ENCODE measurements around the gene HRCT1. TPM values are rescaled to one million over a fixed set of nuclear protein-coding genes. Genes with fewer than 3 reads are reported as not detected.
"Not testable (repeated sequence)": the region's sequence is repeated elsewhere in the genome, so short reads cannot be mapped to it uniquely, and the experiment has no call there.

Gene HRCT1
- total RNA-seq, 4 donors from 2014 or later = 4.0 to 32.7 (median 17.0) TPM

DNA sequence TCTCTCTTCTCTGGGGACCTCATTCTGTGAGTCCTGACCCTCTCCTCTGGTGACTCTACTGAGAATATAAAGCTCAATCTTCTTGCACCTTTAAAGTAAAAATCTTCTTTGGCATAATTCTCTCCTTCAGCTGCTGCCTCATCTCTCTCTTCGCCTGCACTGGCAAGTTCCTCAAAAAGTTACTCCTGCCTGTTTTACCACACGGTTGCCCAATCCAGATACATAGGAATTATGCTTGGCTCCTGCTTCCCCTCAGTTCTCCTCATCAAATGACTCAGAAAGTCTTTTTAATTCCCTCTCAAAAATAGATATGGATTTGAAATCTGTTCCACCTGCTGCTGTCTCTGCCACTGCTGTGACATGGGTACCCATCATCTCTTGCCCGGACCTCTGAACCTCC is 14.4 kb upstream of the HRCT1 start:
- H3K4me3 ChIP-seq = no peak overlapping the region
- ATAC-seq = no peak
- TF ChIP-seq POLR2A (IDR thresholded peaks at IDR 0.05) = no peak
- no peak for TF ChIP-seq EP300 (IDR thresholded peaks at IDR 0.05)
- TF ChIP-seq, protein P1, sequence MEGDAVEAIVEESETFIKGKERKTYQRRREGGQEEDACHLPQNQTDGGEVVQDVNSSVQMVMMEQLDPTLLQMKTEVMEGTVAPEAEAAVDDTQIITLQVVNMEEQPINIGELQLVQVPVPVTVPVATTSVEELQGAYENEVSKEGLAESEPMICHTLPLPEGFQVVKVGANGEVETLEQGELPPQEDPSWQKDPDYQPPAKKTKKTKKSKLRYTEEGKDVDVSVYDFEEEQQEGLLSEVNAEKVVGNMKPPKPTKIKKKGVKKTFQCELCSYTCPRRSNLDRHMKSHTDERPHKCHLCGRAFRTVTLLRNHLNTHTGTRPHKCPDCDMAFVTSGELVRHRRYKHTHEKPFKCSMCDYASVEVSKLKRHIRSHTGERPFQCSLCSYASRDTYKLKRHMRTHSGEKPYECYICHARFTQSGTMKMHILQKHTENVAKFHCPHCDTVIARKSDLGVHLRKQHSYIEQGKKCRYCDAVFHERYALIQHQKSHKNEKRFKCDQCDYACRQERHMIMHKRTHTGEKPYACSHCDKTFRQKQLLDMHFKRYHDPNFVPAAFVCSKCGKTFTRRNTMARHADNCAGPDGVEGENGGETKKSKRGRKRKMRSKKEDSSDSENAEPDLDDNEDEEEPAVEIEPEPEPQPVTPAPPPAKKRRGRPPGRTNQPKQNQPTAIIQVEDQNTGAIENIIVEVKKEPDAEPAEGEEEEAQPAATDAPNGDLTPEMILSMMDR (IDR thresholded peaks at IDR 0.05) = no peak
- TF ChIP-seq POLR2AphosphoS5 (IDR thresholded peaks at IDR 0.05) = no peak
- WGBS, 2 donors (ENCODE audit: low coverage in 1 of 2) = 77 to 95% methylated on average over 3 of the region's 3 CpGs
- no peaks in the 10 kb centered on the region for H3K36me3 ChIP-seq
- H3K4me1 ChIP-seq = no peaks in the 10 kb centered on the region
- H3K27ac ChIP-seq = no peak overlapping the region
- H3K27me3 ChIP-seq = peaks cover 21% of the 10 kb centered on the region
- no peaks in the 10 kb centered on the region for H3K9me3 ChIP-seq

DNA sequence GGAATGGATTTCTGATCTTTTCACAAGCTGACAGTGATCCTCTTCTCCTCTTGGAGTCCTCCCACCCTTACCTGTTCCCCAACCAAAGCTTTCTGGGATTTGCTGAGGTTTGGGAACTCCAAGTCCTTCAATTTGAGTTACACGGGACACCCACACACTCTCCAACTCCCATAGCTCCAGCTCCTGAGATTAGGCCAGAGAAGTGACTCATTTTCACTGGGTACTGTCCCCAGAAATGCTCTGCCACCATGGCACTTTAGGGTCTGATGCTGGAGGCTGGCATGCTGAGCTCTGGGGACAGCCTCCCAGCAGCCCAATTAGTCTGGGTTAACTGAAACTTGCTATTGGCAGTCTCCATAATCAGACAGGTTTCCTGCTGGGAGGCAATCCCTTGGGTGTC is 14.0 kb upstream of the HRCT1 start:
- Histone ChIP-seq H3K4me1 (no peaks in the 10 kb centered on the region), H3K9me3 (no peaks in the 10 kb centered on the region), H3K27me3 (peaks cover 21% of the 10 kb centered on the region), H3K27ac (no peak overlapping the region), H3K4me3 (no peak overlapping the region), H3K36me3 (no peaks in the 10 kb centered on the region)
- WGBS, 2 donors (ENCODE audit: low coverage in 1 of 2) = 50 to 100% methylated on average over 1 of the region's 1 CpG
- ATAC-seq = no peak
- no peak for TF ChIP-seq EP300 (IDR thresholded peaks at IDR 0.05)
- TF ChIP-seq, protein P1 (IDR thresholded peaks at IDR 0.05) = no peak
- TF ChIP-seq POLR2A (IDR thresholded peaks at IDR 0.05) = no peak
- TF ChIP-seq POLR2AphosphoS5 (IDR thresholded peaks at IDR 0.05) = no peak

DNA sequence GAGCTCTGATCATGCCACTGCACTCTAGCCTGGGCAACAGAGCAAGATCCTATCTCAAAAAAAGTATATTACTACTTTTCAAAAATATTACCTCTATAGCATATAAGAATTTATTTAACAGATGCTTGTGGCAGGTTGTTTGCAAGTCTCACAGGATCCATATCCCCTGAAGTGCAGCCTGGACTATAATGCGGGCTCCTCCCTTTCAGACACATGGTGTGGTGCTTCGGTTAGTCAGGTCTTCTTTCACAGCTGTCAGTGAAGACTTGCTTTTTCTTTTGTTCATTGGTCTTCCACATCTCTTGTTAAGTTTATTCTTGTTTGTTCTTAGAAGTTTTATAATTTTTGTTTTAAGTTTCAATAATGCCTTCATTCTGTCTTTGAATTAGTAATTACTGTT is 9.4 kb upstream of the HRCT1 start:
- no peak for ATAC-seq
- WGBS, 2 donors (ENCODE audit: low coverage in 1 of 2) = 92 to 93% methylated on average over 2 of the region's 2 CpGs
- peaks cover 26% of the 10 kb centered on the region for H3K27me3 ChIP-seq
- H3K36me3 ChIP-seq = no peaks in the 10 kb centered on the region
- H3K4me1 ChIP-seq = no peaks in the 10 kb centered on the region
- H3K27ac ChIP-seq = no peak overlapping the region
- TF ChIP-seq EP300 (IDR thresholded peaks at IDR 0.05) (no peak), POLR2A (IDR thresholded peaks at IDR 0.05) (no peak), POLR2AphosphoS5 (IDR thresholded peaks at IDR 0.05) (no peak)
- TF ChIP-seq, protein P1 (IDR thresholded peaks at IDR 0.05) = no peak
- H3K4me3 ChIP-seq = no peak overlapping the region
- no peaks in the 10 kb centered on the region for H3K9me3 ChIP-seq

DNA sequence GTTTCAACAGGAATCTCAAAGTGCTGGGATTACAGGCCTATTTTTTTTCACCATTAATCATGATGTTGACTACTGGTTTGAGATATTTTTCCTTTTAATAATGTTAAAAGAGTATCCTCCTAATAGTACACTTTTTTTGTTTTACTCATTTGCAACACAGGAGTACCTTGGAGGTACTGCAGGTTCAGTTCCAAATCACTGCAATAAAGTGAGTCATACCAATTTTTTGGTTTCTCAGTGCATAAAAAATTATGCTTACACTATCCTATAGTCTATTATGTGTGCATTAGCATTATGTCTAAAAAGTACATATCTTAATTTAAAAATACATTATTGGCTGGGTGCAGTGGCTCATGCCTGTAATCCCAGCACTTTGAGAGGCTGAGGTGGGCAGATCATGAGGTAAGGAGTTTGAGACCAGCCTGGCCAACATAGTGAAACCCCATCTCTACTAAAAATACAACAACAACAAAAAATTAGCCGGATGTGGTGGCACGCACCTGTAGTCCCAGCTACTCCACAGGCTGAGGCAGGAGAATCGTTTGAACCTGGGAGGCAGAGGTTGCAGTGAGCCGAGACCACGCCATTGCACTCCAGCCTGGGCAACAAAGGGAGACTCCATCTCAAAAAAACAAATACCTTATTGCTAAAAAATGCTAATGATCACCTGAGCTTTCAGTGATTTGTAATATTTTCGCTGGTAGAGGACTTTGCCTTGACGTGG is 8.5 kb upstream of the HRCT1 start:
- not testable (repeated sequence) for ATAC-seq

DNA sequence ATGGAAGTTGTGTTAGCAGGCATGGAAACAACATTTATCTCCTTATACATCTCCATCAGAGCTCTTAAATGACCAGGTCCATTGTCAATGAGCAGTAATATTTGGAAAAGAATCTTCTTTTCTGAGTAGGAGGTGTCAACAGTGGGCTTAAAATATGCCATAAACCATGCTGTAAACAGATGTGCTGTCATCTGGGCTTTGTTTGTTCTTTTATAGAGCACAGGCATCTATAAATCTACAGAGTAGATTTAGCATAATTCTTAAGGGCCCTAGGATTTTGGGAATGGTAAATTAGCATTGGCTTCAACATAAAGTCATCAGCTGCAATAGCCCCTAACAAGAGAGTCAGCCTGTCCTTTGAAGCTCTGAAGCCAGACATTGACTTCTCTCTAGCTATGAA is 7.7 kb upstream of the HRCT1 start:
- Histone ChIP-seq H3K4me1 (peaks cover 0 to 3% (median 0%) of the 10 kb centered on the region in 3 donors), H3K36me3 (no peaks in the 10 kb centered on the region), H3K27ac (no peak overlapping the region), H3K4me3 (no peak overlapping the region), H3K27me3 (peaks cover 26% of the 10 kb centered on the region), H3K9me3 (no peaks in the 10 kb centered on the region)
- TF ChIP-seq, protein P1 (IDR thresholded peaks at IDR 0.05) = no peak
- no peak for TF ChIP-seq EP300 (IDR thresholded peaks at IDR 0.05)
- no peak for TF ChIP-seq POLR2AphosphoS5 (IDR thresholded peaks at IDR 0.05)
- no peak for TF ChIP-seq POLR2A (IDR thresholded peaks at IDR 0.05)
- ATAC-seq = no peak

More for the DNA sequence above, 8.5 kb upstream of the HRCT1 start:
- H3K4me3 ChIP-seq, H3K9me3 ChIP-seq, H3K4me1 ChIP-seq, H3K36me3 ChIP-seq, H3K27ac ChIP-seq: not testable (repeated sequence)
- 87 to 90% methylated on average over 3 to 7 of the region's 7 CpGs for WGBS, 2 donors (ENCODE audit: low coverage in 1 of 2)
- peaks cover 26% of the 10 kb centered on the region for H3K27me3 ChIP-seq

All from gastroesophageal sphincter (tissue), 4 donors.